Stimulated activated CD4-positive, alpha-beta T cell treated with anti-CD3 and anti-CD28 coated beads, Interleukin-15, amount 100 ng/mL, for 48 hours (primary cell): ENCODE results near the gene FGD4.

Source experiments
- DNase-seq, 2 donors: peaks; one replicate each; pipeline ENCODE4 v3.0.0-alpha.2; 2020; ENCODE audit warnings: low read depth in 2 of 2

Gene FGD4

DNA sequence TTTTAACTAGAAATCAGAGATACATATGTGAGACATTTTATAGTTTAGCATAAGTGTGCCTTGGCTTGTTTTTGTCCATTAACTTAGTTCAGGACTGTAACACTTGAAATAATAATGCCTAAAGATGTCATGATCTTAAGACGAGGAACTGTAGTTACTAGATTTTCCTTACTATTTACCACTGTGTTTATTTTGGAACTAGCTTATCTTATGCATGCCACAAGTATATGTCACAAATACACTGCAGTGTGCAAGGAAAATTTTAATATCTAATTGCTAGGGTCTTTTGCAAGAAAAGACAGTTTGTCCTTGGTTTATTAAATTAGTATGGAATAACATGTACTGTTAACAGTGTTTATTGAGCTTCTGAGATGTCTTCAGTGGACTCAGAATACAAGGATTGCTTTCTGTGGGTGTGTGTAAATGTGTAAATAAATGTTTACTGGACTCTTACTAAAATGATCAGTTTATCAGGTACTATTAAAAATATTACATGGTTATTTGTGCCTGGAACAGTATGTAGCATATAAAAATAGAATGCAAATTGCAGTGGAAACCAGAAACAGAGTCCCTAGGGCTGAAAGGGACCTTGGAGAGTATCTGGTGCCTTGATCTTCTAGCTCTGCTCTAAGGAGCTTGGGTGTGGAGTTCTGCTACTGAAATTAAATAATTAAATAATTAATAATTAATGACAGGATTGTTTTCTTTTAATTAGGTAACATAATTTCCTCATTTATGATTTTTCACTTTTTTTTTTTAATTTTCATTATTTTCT is 58.1 kb downstream of the FGD4 start:
- DNase-seq, result no peak

DNA sequence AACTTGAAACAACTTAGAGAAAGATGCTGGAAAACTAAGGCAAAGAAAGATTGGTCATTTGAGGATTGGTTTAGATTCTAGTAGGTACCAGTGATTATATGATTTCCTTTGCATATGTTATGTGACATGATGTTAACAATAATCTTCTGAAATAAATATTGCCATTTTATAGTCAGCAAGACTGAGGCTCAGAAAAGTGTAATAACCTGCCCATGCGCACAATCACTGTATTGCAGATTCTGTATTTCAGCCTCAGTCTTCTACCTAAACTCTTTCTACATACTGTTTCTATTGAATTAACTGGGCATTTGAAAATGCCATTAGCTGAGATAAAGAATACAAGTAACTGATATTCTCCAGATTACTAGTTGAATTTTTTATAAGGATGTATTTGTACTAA is 61.3 kb downstream of the FGD4 start:
- DNase-seq, result no peak

DNA sequence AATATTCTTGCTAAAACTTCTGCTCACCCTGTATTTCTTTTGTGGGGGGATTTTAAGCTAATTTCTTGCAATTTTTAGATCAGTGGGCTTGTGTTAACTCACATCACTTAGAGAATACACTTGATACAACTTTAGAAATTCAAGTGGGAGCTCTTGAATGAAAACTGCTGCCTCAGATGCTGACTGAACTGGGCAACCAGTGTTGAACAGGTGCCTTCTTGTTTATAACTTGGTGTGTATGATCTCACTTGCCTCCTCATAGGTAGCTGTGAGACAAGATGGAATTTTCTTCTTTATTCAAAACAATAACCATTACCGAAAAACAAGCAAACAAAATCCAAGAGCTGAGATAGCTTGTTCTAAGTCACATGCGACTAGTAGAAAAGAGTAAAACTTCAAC is 63.5 kb downstream of the FGD4 start:
- DNase-seq, result no peak

DNA sequence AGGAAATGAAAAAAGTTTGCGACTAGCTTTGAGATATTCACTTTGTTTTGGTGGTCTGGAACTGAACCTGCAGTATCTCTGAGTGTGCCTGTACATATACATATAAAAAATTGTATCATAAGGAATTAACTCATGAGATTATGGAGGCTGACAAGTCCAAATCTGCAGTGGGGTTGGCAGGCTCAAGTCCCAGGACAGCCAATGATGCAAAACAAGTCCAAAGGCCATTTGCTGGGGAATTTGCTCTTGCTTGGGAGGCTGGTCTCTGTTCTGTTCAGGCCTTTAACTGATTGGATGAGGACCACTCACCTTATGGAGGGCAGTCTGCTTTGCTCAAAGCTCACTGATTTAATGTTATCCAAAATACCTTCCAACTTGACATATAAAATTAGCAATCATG is 66.8 kb downstream of the FGD4 start:
- no peak for DNase-seq

DNA sequence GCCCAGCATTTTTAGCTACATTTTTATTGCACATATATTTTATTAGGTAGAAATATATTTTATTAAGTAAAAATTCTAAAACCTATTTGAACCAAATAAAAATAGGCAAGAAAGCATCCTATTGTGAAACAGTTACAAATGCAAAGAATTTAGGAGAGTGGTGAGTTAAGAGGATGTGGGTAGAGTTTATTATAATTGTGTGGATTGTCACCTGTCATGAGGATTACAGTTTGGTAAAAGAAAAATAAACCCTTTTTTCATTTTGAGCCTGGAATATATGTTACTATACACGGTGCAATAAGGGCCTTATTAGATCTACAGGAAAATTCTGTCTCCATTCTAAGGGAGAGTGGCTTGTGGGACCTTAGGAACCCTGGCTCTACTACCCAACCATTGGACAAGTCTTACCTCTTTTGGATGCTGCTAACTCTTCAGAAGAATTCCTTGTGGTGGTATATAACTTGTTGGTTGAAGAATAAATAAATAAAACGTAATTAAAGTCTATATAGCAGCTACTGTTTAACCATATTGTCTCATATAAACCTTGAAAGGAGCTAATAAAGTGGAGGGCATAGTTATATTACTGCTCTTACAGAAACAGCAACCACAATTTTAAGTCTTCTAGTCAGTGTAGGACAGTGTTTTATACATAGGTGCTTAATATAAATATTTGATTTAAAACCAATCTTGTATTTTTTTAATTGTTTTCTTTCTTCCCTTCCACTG is 67.8 kb downstream of the FGD4 start:
- no peak for DNase-seq

DNA sequence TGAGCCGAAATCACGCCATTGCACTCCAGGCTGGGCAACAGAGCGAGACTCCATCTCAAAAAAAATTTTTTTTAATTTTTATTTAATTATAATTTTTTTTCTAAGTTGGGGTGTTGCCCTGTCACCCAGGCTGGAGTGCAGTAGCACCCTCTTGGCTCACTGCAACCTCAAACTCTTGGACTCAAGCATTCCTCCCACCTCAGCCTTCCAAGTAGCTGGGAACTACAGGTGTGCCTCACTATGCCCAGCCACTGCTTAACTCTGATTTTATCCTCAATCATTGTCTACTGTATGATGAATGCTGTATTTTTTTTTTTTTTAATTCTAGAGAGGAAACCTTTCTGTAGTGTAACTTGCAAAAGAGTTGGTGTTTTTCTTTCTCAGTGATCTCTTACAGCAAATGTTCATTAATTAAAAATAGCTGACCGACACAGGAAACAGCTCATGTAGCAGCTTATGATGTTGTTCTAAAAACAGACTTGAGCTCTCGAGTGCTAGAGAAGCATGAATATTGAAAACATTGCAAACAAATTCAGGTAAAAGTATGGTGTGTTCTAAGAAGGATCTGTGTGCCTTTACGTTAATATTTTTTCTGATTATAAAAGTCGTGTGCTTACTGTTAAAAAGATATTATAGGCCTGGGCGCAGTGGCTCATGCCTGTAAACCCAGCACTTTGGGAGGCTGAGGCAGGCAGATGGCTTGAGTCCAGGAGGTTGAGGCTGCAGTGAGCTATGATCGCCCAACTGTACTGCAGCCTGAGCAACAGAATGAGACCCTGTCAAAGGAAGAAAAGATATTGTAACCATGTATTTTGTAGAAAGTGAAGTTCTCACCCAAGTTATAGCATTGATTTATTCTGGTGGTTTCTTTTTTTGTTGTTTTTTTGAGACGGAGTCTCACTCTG is 68.9 kb downstream of the FGD4 start:
- DNase-seq, result no peak

DNA sequence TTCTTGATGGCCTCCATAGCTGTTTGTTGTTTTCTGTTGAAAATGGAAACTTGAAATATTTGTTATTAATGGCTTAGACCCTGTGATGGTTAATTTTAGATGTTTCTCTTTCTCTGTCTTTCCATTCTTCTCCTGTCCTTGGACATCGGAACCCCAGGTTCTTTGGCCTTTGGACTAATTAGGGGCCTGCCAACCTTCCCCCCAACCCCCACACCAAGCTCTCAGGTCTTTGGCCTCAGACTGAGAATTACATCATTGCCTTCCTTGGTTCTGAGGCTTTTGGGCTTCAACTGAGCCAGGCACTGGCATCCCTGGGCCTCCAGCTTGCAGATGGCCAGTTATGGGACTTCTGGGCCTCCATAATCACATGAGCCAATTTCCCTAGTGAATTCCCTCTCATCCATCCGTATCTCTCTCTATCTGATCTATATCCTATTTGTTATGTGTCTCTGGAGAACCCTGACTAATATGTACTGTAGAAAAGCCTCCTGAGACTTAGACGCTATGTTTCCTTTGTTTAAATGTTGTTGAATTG is 71.6 kb downstream of the FGD4 start:
- DNase-seq, result no peak

DNA sequence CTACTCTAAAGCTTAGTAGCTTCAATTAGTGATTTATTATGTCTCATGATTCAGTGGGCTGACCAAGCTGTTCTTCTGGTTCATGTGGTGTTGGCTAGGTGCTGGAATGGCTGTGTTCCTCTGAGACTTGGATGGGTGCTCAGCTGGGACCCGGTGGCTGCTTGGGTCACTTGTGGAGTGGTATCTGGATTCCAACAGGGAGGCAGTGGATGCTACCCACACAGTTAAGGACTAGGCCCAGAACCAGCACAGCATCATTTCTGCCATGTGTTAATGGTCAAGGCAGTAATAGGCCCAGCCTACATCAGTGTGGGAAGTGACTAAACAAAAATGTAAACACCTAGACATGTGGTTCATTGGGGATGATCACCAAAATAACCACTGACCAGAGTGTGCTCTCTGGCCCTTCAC is 72.2 kb downstream of the FGD4 start:
- no peak for DNase-seq

DNA sequence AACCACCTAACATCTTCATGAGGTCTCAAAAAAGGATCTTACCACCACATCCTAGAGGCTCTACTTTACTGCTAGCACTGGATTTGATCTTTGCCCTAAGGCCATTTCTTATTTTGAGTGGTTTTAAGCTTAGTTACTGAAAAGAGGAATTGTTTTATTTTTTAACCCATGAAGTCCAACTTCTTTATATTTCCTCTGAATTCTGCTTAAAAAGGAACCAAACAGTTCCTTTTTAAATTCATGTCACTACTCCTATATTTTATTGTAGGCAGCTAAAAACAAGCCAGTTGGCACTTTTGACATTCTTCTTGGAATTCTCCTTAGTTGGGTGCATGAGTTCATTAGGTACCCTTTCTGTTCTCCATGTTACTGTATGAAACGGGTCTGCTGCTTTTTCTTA is 76.4 kb downstream of the FGD4 start:
- DNase-seq, result no peak

DNA sequence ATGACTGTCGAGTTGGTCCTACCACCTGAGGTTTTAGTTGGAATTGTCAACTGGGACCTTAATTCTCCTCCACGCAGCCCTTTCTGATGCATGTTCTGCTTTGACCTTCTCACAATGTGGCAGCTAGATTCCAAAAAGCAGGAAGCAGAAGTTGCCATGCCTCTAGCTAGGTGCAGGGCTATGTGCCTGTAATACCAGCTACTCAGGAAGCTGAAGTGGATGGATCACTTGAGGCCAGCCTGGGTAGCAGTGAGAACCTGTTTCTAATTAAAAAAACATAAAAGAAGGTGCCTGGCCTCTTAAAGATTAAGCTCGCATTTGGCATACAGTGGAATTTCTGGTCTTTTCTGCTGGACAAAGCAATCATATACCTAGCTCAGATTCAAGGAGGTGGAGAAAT is 77.1 kb downstream of the FGD4 start:
- DNase-seq, result no peak

DNA sequence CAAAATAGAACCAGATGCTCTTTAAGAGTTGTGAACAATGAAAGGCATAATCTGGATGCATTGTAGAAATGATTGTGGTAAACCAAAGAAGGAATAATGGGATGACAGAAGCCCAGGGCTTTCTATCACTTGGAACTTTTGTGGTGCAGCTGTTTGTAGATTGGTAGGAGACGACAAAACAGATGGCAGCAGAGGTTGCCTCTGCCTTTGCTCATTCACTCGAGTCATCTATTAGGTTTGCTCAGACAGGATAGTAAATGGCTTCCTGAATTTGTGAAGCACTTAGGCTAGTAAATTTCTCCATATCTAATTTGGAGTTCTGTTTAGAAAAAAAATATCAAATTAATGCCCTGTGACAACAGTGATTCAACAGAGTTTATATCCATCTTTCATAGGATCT is 78.4 kb downstream of the FGD4 start:
- DNase-seq, result no peak

DNA sequence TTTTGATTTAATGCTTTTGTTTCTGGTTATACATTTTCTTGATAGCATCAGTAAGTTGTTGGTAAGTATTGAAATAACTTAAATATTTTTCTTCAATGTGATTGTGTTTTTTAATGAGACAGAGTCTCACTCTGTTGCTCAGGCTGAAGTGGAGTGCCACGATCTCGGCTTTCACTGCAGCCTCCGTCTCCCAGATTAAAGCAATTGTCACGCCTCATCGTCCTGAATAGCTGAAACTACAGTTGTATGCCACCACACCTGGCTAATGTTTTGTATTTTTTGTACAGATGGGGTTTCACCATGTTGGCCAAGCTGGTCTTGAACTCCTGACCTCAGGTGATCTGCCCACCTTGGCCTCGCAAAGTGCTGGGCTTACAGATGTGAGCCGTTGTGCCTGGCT is 78.8 kb downstream of the FGD4 start:
- no peak for DNase-seq

DNA sequence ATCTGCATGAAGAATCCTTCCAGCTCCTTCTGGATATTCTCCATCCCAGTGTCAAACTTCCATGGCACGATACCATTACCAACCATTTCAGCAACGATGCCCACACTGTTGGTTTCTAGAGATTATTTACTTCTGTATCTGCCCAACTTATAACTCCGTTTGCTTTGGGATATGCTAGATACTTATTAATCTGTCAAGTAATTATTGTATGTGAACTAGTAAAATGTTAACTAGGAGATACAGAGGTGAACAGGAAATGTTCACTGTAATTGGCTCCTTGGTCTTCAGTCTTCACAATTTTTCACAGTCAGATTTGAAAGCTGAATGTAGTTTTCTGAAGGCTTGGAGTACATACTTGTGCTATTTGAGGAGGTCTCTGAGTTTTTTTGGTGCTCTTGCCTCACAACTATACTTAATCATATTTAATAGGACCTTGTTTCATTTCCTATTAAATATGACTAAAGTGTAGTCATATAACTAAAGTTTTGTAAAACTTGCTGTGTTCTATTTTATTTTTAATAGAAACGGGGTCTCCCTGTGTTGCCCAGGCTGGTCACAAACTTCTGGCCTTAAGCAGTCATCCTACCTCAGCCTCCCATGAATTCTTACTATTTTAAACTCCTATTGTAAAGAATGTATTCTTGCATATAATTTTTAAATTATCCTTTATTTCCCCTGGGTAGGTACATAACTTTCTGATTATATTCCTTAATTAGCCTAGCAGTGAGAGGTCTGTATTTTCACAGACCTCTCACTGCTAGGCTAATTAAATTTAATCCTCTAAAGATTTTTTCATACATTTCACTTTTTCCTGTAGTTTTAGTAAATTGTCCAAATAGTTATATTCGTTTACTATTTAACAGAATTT is 79.7 kb downstream of the FGD4 start:
- DNase-seq, result no peak

DNA sequence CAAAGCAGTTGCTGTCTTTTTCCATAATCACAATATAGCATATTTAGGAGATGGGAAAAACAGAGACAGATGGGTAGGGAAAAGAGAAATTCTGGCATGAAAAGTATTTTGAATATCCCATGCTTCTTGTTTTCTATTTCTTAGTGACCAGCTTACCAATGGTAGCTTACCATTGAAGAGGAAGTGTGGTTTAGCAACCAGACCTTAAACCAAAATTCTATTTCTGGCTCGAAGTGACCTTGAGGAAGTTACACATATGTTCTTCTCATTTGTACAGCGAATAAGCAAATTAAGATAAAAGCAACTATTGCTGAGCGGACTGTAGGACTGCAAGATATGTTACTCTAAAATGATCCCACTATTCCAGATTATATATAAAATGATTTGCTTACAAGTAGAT is 82.9 kb downstream of the FGD4 start:
- DNase-seq, result no peak

DNA sequence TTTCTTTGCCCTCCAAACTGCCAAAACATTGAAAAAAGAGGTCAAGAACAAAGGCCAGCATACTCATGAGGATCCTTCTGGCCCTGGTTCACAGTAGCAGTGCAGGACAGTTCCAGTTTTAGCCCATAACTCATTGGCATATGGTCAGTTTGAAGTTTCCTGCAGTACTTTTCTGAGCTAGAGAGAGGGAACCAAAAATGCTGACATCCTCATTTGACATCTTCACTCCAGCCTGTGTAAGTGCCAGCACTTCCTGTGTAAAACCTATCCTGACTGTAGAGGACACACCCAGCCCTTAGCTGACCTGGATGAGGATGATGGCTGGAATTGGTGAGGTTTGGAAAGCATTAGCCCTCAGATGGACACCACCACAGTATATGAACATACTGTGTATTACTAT is 84.1 kb downstream of the FGD4 start:
- no peak for DNase-seq

DNA sequence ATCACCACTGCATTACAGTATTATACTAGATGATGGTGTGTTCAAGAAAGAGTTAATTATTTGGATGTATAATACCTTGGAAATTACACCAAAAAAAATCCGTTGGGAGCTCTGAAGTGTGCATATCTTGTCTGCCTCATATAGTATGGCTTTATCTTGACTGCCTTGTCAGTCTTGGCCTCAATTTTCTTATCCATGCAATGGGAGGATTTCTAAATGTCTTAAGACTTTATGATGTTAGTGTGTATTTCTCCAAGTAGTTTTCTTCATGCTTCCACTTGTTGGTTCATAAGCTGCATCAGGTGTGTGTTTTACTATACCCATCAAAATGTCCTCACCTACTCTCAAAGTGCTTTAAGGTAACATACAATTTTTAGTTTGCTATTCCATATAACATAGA is 84.6 kb downstream of the FGD4 start:
- no peak for DNase-seq

DNA sequence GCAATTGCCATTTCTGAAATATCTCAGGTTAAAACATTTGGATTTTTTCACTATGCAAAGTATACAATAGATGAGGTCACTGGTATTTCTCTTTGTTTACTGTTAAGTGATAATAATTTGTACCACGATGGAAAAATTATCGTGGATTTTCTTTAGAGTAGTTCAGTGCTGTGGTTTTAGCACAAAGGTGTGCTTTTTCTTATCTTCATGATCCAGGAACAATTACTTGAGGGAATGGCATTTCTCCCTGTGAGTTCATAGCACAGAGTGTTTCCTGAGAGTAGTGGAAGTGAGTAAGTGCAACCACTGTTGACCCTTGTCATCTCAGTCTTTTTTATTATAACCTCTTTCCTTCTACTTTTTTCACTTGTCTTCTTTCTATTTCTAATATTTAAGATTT is 86.8 kb downstream of the FGD4 start:
- DNase-seq, result no peak

DNA sequence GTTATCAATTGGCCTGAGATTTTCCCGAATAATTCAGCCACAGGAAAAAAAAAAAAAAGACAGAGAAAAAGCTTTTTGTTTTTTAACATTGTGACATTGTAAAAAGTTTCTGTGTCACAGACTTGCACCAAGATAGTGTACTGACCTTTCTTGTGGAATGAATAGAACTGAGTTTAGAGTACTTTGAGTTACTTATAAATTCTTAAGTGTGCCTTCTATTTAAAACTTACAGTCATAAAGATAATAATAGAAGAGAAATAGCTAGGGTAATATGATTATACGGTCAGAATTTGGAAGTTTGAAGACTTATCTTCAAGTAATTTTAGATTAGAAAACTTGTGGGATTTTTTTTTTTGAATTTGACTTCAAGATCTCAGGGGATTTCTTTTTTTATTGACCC is 88.8 kb downstream of the FGD4 start:
- DNase-seq, result no peak

DNA sequence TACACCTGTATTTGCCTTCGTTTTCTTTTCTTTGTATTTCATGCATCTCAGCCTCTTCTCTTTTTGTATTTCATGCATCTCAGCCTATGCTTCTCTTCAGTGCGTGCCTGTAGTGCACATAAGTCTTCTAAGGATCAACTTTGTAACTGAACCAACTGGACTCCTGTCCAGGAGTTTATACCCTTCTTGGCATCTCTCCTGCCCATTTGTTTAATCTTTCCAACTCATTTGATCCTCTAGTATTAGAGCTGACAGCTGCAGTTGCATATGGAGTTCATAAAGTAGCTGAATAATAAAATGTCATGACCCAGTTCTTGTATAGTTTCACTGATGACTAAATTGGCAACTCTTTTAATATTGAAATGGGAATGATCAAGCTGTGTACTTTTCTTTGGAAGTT is 89.7 kb downstream of the FGD4 start:
- DNase-seq, result no peak

DNA sequence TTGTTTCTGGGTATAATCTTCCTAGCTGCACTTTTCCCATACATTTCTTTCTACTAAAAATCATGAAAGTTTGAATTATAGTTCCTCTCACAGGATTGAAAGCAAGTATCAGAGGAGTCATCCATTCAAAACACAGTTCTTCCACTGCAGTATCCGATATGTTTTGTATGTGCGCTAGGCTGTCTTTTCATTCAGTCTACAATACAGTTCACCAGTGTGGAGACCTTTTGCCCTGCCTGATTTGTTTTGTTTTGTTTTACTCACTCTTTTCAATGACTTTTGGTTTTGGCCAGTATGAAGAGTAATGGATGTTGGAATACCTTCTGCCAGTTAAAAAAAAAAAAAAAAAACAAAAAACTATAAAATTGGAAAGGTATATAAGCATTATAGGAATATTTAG is 91.4 kb downstream of the FGD4 start:
- DNase-seq, result no peak

DNA sequence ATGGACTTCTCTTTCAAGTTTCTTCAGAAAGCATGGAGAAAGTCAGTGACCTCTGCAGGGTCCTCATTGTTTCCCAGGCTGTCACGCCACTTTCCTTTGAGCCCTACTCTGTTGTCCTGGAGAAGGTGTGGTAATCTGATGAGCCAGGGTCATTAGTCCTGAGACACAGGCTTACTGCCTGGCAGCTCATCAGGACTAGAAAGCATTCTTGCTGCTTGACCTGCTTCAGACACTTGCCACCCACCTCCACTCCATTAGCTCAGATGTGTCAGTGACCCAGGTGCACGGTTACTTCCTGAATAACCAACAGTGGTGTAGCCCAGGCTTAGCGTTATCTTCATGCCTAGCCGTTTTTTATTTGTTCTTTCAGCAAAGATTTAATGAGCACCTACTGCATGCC is 93.9 kb downstream of the FGD4 start:
- DNase-seq, result no peak
